ACC112 (cell line): ENCODE measurements around the gene PLOD1.

ENCODE experiments used
- H2AFZ ChIP-seq: fragments of 200-600 bp; sonication (generic); one replicate; pipeline ENCODE4 v1.6.0; 2017; ENCODE audit warnings: antibody characterized with exemption, low read length; ENCODE audit not compliant: unreplicated experiment
- H3K27ac ChIP-seq: fragments of 200-600 bp; sonication (generic); 2 replicates; pipeline ENCODE4 v1.5.1; 2014; ENCODE audit warnings: low read depth, mild to moderate bottlenecking, antibody characterized with exemption, low read length, moderate library complexity
- H3K27me3 ChIP-seq: fragments of 200-600 bp; sonication (generic); 2 replicates; pipeline ENCODE4 v1.6.1; 2014; ENCODE audit warnings: mild to moderate bottlenecking, antibody characterized with exemption, low read length, moderate library complexity, mixed read lengths; ENCODE audit not compliant: insufficient read depth
- H3K36me3 ChIP-seq: fragments of 200-600 bp; sonication (generic); 2 replicates; pipeline ENCODE4 v1.6.1; 2016; ENCODE audit warnings: mild to moderate bottlenecking, antibody characterized with exemption, low read length, moderate library complexity, mixed read lengths; ENCODE audit not compliant: insufficient read depth
- H3K4me1 ChIP-seq: fragments of 200-600 bp; sonication (generic); one replicate; pipeline ENCODE4 v1.6.1; 2016; ENCODE audit warnings: low read length, mixed read lengths; ENCODE audit not compliant: insufficient read depth, unreplicated experiment, control insufficient read depth
- H3K4me3 ChIP-seq: fragments of 200-600 bp; sonication (generic); 2 replicates; pipeline ENCODE4 v1.5.1; 2014; ENCODE audit warnings: mild to moderate bottlenecking, low read depth, low read length
- H3K79me2 ChIP-seq: fragments of 200-600 bp; sonication (generic); one replicate; pipeline ENCODE4 v1.6.0; 2016; ENCODE audit warnings: low read length; ENCODE audit not compliant: control insufficient read depth, unreplicated experiment, insufficient read depth

Gene PLOD1

DNA sequence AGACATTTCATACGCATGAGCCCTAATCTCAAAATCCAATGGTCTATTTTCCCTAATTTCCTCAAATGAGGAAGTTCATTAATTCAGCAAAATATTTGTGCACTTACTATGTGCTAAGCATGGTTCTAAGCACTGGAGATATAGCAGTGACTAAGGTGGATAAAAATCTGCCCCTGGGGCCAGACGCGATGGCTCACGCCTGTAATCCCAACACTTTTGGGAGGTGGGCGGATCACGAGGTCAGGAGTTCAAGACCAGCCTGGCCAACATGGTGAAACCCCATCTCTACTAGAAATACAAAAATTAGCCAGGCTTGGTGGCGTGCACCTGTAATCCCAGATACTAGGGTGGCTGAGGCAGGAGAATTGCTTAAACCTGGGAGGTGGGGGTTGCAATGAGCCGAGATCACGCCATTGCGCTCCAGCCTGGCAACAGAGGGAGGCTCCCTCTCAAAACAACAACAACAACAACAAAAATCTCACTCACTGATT lies 80.5 kb downstream of the PLOD1 start:
- Histone ChIP-seq H3K27me3 (no peaks in the 10 kb centered on the region), H3K4me1 (peaks cover 18% of the 10 kb centered on the region), H3K79me2 (peaks cover 3% of the 10 kb centered on the region), H3K4me3 (no peak overlapping the region), H3K36me3 (peaks cover 3% of the 10 kb centered on the region; the same call in 1 of the 2 replicates), H2AFZ (no peak overlapping the region), H3K27ac (peak overlapping the region; percentile 8; the same call in 1 of the 2 replicates)

DNA sequence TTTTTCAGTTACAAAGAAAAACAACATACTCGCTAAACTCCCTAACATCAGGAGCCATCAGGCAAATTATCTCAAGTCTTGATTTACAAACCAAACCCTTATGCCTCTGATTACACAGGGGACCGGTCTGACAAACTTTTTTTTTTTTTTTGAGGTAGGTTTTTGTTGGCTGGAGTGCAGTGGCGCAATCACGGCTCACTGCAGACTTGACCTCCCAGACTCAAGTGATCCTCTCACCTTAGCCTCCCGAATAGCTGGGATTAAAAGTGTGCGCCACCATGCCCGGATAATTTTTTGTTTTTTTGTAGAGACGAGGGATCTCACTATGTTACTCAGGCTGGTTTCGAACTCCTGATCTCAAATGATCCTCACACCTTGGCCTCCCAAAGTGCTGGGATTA lies 81.0 kb downstream of the PLOD1 start:
- H3K4me1 ChIP-seq: peaks cover 21% of the 10 kb centered on the region
- H2AFZ ChIP-seq: no peak overlapping the region
- peaks cover 8% of the 10 kb centered on the region for H3K79me2 ChIP-seq
- H3K27ac ChIP-seq: no peak overlapping the region
- no peak overlapping the region for H3K4me3 ChIP-seq
- H3K36me3 ChIP-seq: peaks cover 3% of the 10 kb centered on the region; the same call in 1 of the 2 replicates
- H3K27me3 ChIP-seq: no peaks in the 10 kb centered on the region

DNA sequence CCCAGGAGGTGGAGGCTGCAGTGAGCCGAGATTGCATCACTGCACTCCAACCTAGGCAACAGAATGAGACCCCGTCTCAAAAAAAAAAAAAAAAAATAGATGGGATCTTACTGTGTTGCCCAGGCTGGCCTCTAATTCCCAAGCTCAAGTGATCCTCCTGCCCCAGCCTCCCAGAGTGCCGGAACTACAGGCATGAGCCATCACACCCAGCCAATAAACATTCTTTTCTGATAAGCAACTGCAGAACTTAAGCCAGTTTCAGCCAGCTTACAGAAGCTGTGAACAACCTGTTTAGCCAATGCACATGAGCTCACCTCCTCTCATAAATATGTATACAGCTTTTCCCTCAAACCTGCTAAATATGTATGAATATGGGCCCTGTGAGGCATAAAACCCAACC lies 81.7 kb downstream of the PLOD1 start:
- H3K4me3 ChIP-seq: no peak overlapping the region
- H3K36me3 ChIP-seq: peaks cover 3% of the 10 kb centered on the region; the same call in 1 of the 2 replicates
- H3K79me2 ChIP-seq: peaks cover 12% of the 10 kb centered on the region
- H3K27me3 ChIP-seq: no peaks in the 10 kb centered on the region
- no peak overlapping the region for H3K27ac ChIP-seq
- no peak overlapping the region for H2AFZ ChIP-seq
- peaks cover 26% of the 10 kb centered on the region for H3K4me1 ChIP-seq

DNA sequence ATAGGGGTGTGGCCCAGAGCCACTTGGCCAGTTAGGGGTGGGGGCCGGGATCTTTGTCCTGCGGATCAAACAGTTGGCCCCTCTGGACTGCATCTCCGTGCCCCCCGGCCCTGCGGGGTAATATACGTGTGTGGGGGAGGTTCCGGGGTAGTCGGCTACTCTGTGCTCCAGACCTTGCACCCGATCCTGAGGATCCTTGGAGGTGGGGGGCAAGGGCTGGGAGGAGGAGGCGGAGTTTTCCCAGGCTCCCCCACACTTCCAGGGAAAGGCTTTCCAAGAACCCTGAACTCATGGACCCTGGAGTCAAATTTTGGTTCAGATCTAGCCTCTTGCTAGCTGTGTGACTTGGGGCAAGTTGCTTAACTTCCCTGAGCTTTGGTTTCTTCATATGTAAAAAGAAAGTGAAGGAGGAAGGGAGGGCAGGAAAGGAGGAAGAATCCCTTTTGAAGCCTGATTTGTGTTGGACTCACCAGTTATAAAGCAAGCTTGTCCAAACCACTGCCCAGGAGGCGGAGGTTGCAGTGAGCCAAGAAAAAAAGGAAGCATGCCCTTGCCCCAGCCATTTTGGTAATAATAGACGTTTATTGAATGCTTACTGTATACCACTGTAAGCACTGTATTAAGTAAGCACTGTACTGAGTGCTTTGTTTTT lies 85.5 kb downstream of the PLOD1 start:
- peaks cover 12% of the 10 kb centered on the region for H3K79me2 ChIP-seq
- H3K27ac ChIP-seq: no peak overlapping the region
- H3K36me3 ChIP-seq: peaks cover 3% of the 10 kb centered on the region; the same call in 1 of the 2 replicates
- H3K4me3 ChIP-seq: peak overlapping the region; percentile 82
- peak overlapping the region; percentile 68 for H2AFZ ChIP-seq
- H3K27me3 ChIP-seq: no peaks in the 10 kb centered on the region
- H3K4me1 ChIP-seq: peaks cover 10% of the 10 kb centered on the region

DNA sequence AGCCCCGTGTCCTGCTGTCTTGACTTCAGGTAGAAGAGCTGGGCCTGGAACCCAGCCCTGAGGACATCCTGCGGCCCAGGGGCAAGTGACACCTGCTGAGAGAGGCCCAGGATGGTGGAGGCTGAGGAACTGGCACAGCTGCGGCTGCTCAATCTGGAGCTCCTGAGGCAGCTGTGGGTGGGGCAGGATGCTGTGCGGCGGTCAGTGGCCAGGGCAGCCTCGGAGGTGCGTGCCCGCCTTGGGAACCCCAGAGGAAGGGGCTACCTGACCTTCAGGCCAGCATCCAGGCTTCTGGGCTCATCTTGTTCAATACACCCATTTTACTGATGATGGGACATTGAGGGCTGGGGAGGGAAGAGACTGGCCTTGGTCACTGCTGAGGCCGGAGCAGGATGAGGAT lies 87.1 kb downstream of the PLOD1 start:
- peaks cover 12% of the 10 kb centered on the region for H3K79me2 ChIP-seq
- peaks cover 8% of the 10 kb centered on the region for H3K4me1 ChIP-seq
- no peaks in the 10 kb centered on the region for H3K27me3 ChIP-seq
- H2AFZ ChIP-seq: no peak overlapping the region
- no peak overlapping the region for H3K27ac ChIP-seq
- H3K4me3 ChIP-seq: no peak overlapping the region
- peaks cover 3% of the 10 kb centered on the region; the same call in 1 of the 2 replicates for H3K36me3 ChIP-seq

DNA sequence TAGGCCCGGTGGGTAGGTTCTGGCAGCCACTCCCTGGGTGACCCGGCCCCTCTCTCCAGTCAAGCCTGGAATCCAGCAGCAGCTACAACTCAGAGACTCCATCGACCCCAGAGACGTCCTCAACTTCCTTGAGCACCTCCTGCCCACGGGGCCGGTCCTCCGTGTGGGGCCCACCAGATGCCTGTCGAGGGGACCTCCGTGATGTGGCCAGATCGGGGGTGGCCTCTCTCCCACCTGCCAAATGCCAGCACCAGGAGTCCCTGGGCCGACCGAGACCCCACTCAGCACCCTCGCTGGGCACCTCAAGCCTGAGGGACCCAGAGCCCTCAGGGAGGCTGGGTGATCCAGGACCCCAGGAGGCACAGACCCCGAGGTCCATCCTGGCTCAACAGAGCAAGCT lies 87.5 kb downstream of the PLOD1 start:
- no peak overlapping the region for H3K4me3 ChIP-seq
- no peak overlapping the region for H2AFZ ChIP-seq
- H3K27ac ChIP-seq: no peak overlapping the region
- peaks cover 8% of the 10 kb centered on the region for H3K4me1 ChIP-seq
- peaks cover 3% of the 10 kb centered on the region; the same call in 1 of the 2 replicates for H3K36me3 ChIP-seq
- H3K79me2 ChIP-seq: peaks cover 12% of the 10 kb centered on the region
- H3K27me3 ChIP-seq: no peaks in the 10 kb centered on the region
